NCI-H82 treated with DMSO at 0.1 percent for 48 hours (cell line): ENCODE results near the gene CAST.

Experiments used
- DNase-seq: peaks from one replicate; lab custom pipeline; 2025; ENCODE audit not compliant: unreplicated experiment; lab: John Stamatoyannopoulos, UW

CAST gene

GRCh38 chr5:96645091-96645490, 17.1 kb upstream of the CAST start:
- no peak for DNase-seq

- no peak for DNase-seq
These were observed 14.2 kb upstream of the CAST start for GRCh38 chr5:96648023-96648422.

- no peak for DNase-seq
These were observed 13.6 kb upstream of the CAST start for GRCh38 chr5:96648593-96648992.

- no peak for DNase-seq
These were observed 12.9 kb upstream of the CAST start for GRCh38 chr5:96649251-96649662.

GRCh38 chr5:96649681-96650540, 12.3 kb upstream of the CAST start:
- DNase-seq, result no peak

GRCh38 chr5:96651047-96651446, 11.1 kb upstream of the CAST start:
- DNase-seq, result no peak

GRCh38 chr5:96651948-96652753, 10.0 kb upstream of the CAST start:
- no peak for DNase-seq

- DNase-seq, result no peak
These were observed 9.3 kb upstream of the CAST start for GRCh38 chr5:96652769-96653454.

GRCh38 chr5:96654209-96654608, 8.0 kb upstream of the CAST start:
- no peak for DNase-seq

GRCh38 chr5:96655085-96655484, 7.1 kb upstream of the CAST start:
- DNase-seq, result no peak

GRCh38 chr5:96655506-96655905, 6.7 kb upstream of the CAST start:
- no peak for DNase-seq

- DNase-seq, result no peak
These were observed 5.1 kb upstream of the CAST start for GRCh38 chr5:96657068-96657467.

- no peak for DNase-seq
These were observed 3.9 kb upstream of the CAST start for GRCh38 chr5:96658272-96658671.

- DNase-seq, result no peak
These were observed 3.0 kb upstream of the CAST start for GRCh38 chr5:96659170-96659569.

- DNase-seq, result no peak
These were observed 963 bp upstream of the CAST start for GRCh38 chr5:96660971-96661854.

GRCh38 chr5:96662725-96663518, 746 bp downstream of the CAST start:
- DNase-seq, result no peak

- no peak for DNase-seq
These were observed 1.4 kb downstream of the CAST start for GRCh38 chr5:96663608-96664007.

GRCh38 chr5:96664669-96665068, 2.5 kb downstream of the CAST start:
- DNase-seq, result no peak

- no peak for DNase-seq
These were observed 6.5 kb downstream of the CAST start for GRCh38 chr5:96668725-96669124.

- DNase-seq, result no peak
These were observed 7.7 kb downstream of the CAST start for GRCh38 chr5:96669909-96670308.
